A204.1 (cell line): ENCODE results near the gene DAPK1.
"Not testable (repeated sequence)": the region's sequence is repeated elsewhere in the genome, so short reads cannot be mapped to it uniquely, and the experiment has no call there.

Source experiments
- FAIRE-seq: peaks from 2 replicates; lab custom pipeline; 2012; peaks lifted over from hg19 to GRCh38; lab: Jason Lieb, UNC

Gene DAPK1

DNA sequence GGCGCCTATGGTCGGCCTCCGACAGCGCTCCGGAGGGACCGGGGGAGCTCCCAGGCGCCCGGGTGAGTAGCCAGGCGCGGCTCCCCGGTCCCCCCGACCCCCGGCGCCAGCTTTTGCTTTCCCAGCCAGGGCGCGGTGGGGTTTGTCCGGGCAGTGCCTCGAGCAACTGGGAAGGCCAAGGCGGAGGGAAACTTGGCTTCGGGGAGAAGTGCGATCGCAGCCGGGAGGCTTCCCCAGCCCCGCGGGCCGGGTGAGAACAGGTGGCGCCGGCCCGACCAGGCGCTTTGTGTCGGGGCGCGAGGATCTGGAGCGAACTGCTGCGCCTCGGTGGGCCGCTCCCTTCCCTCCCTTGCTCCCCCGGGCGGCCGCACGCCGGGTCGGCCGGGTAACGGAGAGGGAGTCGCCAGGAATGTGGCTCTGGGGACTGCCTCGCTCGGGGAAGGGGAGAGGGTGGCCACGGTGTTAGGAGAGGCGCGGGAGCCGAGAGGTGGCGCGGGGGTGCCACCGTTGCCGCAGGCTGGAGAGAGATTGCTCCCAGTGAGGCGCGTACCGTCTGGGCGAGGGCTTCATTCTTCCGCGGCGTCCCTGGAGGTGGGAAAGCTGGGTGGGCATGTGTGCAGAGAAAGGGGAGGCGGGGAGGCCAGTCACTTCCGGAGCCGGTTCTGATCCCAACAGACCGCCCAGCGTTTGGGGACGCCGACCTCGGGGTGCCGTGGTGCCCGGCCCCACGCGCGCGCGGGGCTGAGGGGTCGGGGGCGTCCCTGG, 561 bp downstream of the DAPK1 start:
- FAIRE-seq: no peak

DNA sequence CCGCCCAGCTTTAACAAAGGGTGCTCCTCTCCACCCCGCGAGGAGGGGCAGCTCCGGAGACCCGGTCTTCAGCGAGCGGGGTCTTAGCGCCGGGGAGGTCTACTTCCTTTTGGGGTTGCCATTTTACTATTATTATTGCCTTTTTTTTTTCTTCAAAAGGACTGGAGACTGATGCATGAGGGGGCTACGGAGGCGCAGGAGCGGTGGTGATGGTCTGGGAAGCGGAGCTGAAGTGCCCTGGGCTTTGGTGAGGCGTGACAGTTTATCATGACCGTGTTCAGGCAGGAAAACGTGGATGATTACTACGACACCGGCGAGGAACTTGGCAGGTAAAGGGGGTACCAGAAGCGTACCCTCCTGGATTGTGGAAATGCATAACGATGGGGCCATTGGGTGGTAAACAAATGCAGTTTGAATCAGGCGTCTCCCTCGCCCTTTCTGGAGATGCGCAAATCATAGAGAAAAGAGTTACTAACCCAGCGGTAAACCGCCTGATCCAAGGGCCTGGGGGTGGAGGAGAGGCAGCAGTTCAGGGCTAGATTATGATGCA, 1.2 kb downstream of the DAPK1 start:
- no peak for FAIRE-seq

DNA sequence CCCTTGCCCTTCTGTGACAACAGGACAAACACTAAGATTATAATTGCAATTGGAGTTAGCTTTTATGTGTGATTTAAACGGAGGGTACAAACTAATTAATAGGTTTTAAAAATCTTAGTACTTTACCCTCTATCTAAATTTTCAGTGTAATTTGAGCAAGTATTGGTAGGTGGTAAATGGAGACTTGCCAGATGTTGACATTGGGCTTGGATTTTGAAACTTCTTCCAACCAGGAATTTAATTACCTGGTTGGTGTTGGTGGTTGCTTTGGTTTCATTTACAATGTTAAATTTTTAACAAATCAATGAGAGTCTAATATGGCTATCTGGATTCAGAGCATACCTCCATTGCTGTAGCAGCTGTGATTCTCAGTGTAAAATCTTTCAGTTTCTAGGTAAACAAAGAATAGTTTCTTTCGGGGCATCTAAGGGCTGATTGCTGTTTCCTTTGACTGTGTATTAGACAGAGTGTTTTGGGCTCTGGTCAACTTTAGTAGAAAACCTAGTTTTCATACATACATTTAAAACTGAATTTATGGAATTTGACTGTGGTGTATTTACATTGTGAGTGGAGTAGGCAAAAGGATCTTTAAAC, 1.9 kb downstream of the DAPK1 start:
- FAIRE-seq: no peak

DNA sequence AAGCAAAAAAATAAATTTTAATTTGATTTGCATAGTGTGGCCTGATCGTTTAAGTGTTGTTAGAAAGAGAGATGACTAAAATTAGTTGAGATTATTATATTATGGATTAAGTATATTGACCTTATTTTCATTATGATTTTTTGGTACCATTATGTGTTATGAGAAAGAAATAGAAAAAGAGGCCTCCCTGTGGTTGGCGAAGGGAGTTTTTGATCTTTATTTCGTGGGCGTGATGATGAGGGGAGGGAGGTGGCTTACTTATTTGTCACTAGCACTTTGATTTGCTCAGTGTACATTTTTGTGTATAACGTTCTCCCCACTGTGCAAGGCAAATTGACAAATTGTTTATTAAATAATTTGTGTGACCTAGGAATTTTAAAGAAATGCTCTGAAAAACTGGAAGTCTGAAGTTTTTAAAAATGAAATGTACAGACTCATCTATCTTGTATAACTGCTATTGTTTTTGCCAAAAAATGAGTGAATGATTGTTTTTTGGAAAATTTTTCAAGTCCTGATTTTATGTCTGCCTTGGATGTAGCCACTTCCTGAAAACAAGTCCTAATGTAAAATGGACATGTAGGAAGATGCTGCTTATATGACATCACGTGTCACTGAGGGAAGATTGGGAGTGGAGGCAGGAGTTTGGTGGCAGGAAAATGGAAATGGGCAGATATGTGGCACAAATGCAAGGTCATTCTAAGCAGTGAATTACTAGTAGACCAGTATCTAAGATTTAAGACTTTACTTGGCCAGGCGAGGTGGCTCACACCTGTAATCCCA, 3.0 kb downstream of the DAPK1 start:
- FAIRE-seq: no peak

DNA sequence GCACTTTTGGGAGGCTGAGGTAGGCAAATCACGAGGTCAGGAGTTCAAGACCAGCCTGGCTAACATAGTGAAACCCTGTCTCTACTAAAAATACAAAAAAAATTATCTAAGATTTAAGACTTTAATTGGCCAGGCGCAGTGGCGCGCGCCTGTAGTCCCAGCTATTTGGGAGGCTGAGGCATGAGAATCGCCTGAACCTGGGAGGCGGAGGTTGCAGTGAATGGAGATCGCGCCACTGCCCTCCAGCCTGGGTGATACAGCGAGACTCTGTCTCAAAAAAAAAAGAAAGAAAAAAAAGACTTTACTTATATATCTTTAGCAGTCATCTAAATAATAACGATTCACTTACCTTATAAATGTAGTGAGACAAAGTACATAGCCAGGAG, 3.6 kb downstream of the DAPK1 start:
- FAIRE-seq: not testable (repeated sequence)

DNA sequence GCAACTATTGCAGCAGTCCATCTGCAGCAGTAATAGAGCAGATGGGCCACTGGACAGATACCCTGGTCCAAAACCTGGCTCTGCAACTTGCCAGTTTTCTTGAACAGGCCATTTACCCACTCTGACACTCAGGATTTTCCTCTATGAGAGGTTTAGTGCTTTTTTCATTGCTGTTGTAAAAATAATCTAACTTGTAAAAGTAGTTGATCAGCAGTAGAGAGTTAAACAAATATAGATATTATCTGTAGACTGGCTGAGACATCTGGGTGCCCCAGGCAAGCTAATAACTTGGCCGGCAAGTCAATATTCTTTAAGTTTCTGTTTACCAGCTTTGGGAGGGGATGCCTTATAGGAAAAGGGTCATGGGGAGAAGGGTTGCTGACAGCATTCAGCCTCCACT, 4.1 kb downstream of the DAPK1 start:
- no peak for FAIRE-seq

DNA sequence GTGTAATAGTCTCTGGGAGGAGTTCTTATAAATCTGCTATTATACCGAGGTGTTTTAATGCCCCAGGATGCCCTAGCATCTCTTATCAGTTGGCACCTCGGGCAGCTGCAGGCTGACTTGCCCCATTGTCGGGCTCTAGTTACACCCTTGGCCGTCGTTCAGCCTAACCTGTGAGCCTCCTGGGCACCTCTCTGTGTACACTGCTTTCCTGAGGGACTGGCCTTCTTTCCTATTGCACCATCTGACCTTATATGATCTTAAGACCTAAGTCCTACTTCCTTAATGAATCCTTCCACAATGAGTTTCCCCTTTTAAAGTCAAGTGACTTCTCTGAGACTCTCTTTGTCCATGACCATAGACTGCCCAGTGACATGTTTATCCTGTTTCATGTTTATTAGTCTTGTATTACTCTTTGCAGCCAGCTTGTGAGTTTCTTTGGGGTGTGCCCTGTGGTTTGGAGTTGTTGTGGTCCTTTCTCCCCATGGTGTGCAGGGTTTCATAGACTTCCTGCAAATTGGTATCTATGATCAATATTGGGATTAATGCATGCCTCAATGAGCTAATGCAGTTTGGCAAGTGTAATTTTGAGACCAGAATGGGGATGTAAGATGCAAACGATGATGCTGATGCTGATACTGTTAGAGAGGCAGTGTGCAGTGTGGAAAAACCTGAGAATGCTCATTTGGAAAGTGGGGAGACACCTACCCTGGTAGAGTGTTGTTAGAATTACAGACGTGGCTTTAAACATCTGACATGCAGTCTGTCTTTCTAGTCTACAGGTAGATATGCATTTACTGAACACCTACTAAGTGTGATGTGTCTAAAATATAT, 4.9 kb downstream of the DAPK1 start:
- FAIRE-seq: no peak

DNA sequence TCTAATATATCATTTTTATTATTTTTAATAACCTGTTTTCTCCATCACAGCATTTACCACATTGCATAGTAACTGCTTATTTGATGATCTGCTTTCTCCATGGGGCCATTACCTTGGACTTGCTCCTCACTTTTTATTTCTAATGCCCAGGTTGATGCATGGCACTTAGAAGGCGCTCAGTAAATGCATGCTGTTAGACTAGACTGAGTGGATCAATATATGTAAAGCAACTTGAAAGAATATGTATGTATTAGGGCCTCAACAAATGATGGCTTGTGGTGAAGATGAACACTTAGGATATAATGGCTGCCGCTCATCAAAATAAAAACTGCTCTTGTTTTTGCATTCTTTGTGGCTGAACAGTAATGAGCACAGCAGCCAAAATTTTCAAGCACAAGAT, 5.8 kb downstream of the DAPK1 start:
- no peak for FAIRE-seq

DNA sequence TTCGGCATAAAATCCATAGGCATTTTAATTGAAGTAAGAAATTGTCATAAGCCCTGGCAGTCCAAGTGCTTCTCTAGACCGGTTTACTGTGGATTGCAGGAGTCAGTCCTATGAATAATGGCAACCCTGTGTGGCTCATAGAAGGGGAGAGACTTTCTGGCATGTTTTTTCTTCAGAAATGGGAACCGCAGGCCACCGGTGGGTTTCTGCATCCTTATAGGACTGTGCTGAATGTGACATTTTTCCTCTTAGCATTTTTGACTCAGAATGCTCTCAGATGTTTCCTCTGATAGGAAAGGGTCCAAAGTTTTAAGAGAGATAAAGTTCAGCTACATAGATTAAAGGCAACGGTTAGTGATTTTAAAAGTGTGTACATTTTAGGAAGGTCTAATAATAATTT, 6.3 kb downstream of the DAPK1 start:
- FAIRE-seq: no peak

DNA sequence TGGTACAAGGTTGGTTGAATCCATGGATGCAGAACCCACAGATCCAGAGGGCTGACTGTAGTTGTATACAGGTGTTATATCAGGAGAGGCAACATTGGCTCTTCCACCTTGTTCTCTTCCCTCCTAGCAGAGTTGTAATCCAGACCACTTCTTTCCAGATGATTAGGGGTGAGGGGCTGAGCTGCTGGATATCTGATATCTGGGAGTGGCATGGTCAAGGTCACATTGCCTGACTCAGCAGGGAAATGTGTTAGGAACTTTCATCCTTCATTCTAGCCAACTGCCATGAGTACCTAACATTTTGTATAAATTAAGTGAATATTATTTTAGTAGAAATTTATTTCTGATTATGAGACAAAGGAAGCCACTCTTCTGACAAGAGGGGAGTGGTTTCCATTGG, 7.3 kb downstream of the DAPK1 start:
- FAIRE-seq: no peak

DNA sequence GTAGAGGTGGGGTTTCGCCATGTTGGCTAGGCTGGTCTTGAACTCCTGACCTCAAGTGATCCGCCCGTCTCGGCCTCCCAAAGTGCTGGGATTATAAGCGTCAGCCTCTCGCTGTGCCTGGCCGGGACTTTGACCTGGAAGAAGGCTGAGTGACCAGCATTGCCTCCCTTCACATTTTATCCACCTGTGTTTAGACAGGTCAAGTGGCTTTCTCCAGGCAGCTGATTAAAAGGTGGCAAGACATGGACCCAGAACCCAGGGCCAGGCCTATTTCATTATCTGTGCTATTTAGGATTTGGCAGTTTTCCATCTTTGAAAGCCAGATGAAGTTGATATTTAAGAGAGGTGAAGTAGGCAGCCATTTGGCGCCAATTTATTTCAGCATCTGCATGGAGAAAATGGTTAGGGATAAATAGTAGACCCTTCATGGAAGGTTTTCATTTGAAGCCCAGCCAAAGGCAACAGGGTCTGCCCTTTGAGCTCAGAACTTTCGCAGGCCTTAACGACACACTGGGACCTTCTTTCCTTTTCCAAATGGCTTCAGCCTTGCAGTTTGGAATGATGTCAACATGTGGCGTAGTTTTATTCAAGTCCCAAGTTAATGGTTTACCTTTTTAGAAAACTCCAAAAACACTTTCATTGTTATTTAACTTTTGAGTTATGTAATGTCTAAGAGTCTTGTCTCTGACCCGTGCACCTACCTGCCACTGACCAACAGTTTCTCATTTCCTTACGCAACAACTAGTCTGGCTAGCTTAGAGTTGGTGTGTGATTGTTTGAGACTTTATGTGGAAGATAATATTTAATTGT, 8.4 kb downstream of the DAPK1 start:
- no peak for FAIRE-seq

DNA sequence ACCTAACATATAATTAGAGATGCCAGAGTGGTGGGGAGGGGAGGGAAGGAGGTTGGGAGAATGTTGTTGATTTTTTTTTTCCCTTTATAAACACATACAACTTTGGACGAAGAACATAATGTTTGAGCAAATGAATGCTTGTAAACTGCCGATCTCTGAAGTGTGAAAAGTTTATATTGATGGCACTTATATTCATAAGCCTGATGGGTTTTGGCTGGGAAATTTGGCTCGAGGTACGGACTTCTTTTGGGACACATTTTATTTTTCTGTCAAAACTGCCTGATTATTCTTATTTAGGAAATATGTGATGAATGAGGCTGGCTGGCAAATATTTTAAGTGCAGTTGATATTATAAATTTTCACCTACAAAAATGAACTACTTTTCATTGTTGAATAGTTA, 9.9 kb downstream of the DAPK1 start:
- no peak for FAIRE-seq

DNA sequence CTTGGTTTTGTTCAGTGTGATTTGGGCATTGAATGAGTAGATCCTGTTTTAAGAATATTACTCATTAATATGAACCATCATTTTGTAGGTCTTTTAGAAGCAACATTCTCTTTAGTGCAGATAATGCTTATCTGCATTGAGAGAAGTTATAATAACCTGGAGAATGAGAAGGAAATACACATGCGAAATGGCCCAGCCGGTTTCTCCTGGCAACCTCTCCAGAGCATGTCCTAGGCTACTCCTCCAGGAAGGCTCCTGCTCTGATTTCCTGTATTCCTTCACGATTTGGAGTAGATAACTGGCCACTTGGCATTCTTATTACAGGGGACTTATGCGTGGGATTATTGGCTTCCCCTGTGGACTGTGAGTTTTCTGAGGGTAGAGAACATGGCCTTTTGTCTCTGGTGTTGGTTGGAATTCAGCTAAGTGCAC, 12.6 kb downstream of the DAPK1 start:
- FAIRE-seq: no peak

DNA sequence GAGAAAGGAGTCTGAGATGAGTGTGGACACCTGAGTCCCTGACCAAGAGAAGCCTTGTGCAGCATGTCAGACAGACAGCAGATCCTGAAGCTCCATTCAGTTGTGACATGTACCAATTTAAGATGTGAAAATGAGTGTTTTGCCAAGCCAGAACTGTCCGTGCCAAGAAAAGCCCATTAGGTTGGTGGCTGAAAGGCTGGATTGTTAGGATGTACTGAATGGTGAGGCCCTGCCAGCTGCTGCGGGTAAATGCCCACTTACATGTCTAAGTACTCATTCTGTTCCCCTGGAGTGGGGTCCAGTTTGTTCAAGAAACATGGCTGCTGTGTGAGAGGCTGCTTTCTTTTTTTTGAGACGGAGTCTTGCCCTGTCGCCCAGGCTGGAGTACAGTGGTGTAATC, 14.6 kb downstream of the DAPK1 start:
- FAIRE-seq: no peak

DNA sequence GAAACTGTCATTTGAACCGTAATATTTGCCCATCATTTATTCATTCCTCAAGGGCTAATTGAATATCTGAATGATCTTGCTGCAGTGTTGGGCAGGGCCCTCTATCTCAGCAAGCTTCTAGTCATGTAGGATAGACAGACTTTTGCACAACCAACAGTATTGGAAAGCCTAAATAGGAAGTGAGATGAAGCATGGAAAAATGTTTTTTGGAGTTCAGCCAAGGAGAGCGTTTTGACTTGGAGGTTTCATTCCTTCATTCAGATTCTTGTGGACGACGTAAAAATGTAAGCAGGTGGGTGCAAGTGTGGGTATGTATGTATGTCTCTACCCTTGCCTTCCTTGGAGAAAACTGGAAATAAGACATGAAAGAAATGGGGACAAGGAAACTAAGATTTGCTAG, 15.5 kb downstream of the DAPK1 start:
- FAIRE-seq: no peak

DNA sequence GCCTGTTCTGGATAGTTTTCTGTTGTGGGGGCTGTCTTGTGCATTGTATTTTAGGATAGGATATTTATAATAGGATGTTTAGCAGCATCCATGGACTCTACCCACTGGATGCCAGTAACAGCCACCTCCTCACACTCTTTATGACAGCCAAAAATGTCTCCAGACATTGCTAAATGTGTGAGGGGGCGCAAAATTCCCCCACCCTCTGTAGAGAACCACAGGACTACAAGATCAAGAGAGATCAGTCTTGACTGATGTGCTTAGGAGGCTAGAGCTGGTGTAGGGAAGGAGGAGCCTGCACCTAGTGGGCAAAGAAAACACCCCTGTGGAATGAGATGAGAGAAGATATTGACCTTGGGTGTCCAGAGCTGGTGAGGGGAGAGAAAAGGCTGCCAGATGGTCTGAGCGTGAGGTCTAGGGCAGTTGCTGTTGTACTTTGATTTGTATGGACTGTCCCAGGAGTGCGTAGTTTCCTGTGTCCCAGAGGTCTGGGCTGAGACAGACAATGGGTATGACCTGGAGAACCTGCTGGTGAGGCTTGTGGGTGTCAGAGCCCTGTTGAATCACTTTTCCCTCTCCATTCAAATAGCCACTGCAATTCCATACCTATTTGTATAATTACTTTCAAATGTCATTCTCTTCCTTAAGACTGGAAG, 16.3 kb downstream of the DAPK1 start:
- FAIRE-seq: no peak

DNA sequence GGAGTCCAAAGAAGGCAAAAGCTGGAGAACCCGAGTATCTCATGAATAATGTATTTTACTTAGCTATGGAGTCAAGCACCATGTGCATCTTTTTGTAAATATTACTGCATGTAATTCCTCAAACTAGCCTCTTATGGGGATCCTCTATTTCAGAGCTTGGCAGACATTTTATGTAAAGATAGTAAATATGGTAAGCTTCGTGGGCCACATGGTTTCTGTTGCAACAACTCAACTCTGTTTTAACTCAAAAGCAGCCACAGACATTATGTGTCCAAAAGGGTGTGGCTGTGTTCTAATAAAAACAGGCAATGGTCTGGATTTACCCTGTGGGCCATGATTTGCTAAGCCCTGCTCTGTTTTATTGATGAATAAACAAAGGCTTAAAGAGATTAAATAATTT, 17.3 kb downstream of the DAPK1 start:
- no peak for FAIRE-seq

DNA sequence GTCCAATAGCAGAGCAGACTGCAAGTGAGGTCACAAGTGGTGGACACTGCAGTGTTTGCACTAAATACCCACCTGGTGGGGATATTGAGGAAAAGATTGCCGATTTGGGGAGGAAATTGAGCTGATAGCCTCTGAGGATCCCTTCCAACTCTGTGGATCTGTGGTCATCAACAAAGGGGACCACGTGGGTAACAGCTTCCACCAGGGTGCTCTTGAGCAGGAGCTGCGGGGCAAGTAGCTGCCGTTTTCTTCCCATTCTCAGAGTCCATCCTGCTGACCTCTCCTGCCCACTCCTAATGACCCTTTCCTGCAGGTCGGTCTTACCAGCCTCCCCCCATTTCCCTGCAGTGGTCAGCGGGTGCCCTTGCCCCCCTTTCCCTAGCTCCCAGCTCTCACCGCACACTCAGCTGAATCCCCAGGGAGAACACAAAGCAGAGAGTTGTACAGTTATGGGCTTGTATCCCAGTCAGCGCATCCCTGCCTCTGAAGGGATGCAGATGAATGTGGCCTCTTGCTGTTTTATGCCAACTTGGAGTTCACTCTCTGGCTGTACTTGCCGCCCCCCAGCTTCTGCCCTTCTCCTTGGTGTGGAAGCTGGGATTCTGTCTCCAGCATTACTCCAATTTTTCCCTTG, 18.0 kb downstream of the DAPK1 start:
- no peak for FAIRE-seq

DNA sequence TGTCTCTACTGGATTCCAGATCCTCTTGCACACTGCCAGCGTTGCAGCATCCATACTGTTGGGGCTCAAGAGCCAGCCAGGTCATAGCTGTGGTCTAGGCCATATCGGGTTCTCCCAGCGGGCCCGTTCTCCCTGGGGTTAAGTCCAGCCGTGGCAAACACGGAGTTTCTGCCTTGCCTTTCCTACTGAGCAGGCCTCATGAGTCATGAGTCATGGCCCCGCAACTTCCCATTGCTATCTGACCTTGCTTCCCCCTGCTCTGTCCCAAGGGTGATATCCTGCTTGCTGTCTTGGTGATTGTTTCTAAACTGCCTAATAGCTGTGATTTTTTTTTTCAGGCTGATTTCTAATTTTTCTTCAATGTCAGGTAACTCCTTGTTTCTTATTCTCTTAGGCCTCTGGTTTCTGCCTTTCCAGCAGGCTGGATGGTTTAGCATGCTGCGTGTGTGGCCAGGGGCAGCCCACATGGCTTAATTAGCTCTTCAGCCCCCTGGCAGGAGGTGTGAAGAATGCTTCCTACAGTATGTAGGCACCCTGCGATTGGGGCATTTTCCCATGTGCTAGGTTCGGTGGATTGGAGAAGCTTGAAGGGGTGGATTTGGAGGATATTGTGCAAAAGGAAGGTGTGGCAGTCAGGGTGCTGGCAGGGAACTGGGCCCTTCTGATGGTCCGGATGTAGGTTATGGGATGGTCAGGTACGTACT, 18.7 kb downstream of the DAPK1 start:
- FAIRE-seq: no peak

DNA sequence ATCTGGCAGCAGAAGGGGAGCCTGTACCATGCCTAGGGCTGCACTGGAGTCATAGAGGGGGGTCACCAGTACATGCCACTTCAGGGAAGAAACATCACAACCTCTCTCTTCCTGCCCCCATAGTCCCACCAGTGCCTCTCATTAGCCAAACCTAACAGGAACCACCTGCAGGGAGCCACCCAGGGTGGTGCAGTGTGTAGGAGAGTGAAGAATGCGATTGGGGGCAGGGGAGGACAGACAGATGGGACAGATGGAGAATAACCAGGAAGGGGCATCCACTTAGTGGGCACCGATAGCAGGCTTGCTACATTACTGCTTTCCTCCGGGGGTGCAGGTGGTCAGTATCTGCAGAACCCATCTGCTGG, 19.2 kb downstream of the DAPK1 start:
- FAIRE-seq: no peak
